Stimulated activated CD4-positive, alpha-beta T cell treated with anti-CD3 and anti-CD28 coated beads, Interleukin-2, amount 100 ng/mL, for 48 hours (primary cell): ENCODE data around the gene WDR26.
"Not testable (repeated sequence)": the region's sequence is repeated elsewhere in the genome, so short reads cannot be mapped to it uniquely, and the experiment has no call there.

Source experiments
- DNase-seq, 2 donors: peaks; one replicate each; pipeline ENCODE4 v3.0.0-alpha.2; 2020

Gene WDR26

GRCh38 chr1:224343679-224344078, 90.9 kb downstream of the WDR26 start:
- no peak for DNase-seq

- not testable (repeated sequence) for DNase-seq
These were observed 93.9 kb downstream of the WDR26 start for GRCh38 chr1:224340453-224341384.

- no peak for DNase-seq
These were observed 95.1 kb downstream of the WDR26 start for GRCh38 chr1:224339442-224340033.

GRCh38 chr1:224338150-224338838, 96.3 kb downstream of the WDR26 start:
- no peak for DNase-seq
